ENCODE measurements around the gene AUNIP.

AUNIP gene

DNA sequence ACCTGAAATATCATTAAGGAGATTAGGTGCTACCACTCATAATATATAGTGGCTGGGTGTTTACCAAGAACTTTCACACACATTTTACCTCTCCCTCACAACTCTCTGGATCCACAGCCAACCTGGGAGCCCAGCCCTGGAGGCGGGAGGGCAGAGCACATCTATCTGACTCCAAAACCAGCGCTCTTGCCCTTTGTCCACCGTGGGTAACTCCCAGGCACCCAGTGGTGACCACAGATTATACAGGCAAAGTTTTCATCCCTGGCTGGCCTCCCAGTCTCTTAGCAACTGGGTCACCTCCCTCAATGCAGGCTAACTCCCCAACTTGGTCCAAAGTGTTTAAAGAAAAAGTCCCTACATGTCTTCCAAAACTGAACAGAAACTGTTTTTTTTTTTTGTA, 13.9 kb upstream of the AUNIP start:
- no peak overlapping the region for H3K4me3 ChIP-seq (ENCODE audit: low read depth, low read length)
- no peaks in the 10 kb centered on the region for H3K36me3 ChIP-seq (ENCODE audit: control insufficient read depth, insufficient read depth, low read length)
- no peaks in the 10 kb centered on the region for H3K27me3 ChIP-seq (ENCODE audit: control insufficient read depth, insufficient read depth, low read length)
- H3K9ac ChIP-seq = no peak overlapping the region
- TF ChIP-seq, protein P1, sequence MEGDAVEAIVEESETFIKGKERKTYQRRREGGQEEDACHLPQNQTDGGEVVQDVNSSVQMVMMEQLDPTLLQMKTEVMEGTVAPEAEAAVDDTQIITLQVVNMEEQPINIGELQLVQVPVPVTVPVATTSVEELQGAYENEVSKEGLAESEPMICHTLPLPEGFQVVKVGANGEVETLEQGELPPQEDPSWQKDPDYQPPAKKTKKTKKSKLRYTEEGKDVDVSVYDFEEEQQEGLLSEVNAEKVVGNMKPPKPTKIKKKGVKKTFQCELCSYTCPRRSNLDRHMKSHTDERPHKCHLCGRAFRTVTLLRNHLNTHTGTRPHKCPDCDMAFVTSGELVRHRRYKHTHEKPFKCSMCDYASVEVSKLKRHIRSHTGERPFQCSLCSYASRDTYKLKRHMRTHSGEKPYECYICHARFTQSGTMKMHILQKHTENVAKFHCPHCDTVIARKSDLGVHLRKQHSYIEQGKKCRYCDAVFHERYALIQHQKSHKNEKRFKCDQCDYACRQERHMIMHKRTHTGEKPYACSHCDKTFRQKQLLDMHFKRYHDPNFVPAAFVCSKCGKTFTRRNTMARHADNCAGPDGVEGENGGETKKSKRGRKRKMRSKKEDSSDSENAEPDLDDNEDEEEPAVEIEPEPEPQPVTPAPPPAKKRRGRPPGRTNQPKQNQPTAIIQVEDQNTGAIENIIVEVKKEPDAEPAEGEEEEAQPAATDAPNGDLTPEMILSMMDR (IDR thresholded peaks at IDR 0.05) = no peak
- no peaks in the 10 kb centered on the region for H3K9me3 ChIP-seq (ENCODE audit: control insufficient read depth, low read length)
- no peak overlapping the region for H3K4me2 ChIP-seq (ENCODE audit: low read length)
- no peak overlapping the region for H3K27ac ChIP-seq
- no peaks in the 10 kb centered on the region for H3K79me2 ChIP-seq
- no peak overlapping the region for H2AFZ ChIP-seq
- peaks cover 7% of the 10 kb centered on the region for H3K4me1 ChIP-seq

DNA sequence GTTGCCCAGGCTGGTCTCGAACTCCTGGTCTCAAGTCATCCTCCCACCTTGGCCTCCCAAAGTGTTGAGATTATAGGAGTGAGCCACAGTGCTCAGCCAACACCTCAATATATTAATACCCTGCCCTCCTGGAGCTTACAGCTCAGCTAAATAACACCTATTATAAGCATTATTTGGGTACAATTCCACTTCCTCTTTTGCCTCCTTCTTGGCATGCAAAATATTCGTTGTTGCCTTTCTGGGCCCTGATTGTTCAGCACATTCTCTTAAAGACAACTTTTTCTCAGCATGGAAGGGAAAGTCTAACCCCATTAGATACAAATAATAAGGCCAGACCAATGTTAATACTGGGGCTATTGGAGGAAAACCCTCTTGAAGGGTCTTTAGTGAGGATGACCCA, 13.5 kb upstream of the AUNIP start:
- Histone ChIP-seq H3K27me3 (ENCODE audit: control insufficient read depth, insufficient read depth, low read length) (no peaks in the 10 kb centered on the region), H3K4me1 (peaks cover 7% of the 10 kb centered on the region), H3K4me3 (ENCODE audit: low read depth, low read length) (no peak overlapping the region), H3K9ac (no peak overlapping the region), H3K27ac (no peak overlapping the region), H2AFZ (no peak overlapping the region), H3K4me2 (ENCODE audit: low read length) (no peak overlapping the region), H3K36me3 (ENCODE audit: control insufficient read depth, insufficient read depth, low read length) (no peaks in the 10 kb centered on the region), H3K79me2 (no peaks in the 10 kb centered on the region), H3K9me3 (ENCODE audit: control insufficient read depth, low read length) (no peaks in the 10 kb centered on the region)
- TF ChIP-seq, protein P1 (IDR thresholded peaks at IDR 0.05) = no peak

DNA sequence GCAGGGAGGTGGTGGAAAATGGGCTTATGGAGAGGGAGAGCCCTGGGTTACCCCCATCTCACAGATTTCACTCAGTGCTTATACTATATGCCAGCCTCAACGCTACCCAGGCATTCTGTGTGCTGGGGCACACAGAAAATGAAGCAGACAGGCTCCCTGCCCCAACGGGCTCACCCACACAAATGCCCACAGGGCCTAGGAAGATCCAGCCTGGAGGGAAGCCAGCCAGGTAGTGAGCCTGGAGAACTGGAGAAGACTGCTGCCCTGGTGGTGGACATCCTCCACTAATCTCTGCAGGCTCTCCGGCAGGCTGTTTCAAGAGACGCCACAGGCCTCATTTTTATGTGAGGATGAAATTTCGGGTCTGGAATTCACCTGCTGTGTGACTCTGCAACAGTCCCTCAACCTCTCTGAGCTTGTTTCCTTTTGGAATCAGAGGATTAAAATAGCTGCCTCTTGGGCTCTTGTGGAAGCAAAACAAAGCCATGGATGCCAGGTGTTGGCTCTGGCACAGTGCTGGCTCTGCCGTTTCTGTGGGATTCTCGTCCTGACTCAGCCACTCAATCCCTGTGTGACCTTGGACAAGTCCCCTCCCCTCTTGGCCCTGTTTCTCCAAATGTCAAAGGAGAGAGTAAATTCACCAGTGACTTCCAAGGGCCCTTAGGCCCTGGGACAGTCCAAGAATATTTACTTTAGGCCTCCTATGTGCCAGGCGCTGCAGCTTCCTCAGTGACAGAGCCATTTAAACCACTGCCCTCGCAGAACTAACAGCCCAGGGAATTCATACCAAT, 12.6 kb upstream of the AUNIP start:
- no peaks in the 10 kb centered on the region for H3K36me3 ChIP-seq (ENCODE audit: control insufficient read depth, insufficient read depth, low read length)
- no peaks in the 10 kb centered on the region for H3K9me3 ChIP-seq (ENCODE audit: control insufficient read depth, low read length)
- H3K4me1 ChIP-seq = peaks cover 7% of the 10 kb centered on the region
- H3K4me2 ChIP-seq (ENCODE audit: low read length) = peak overlapping the region; percentile 30
- TF ChIP-seq, protein P1 (IDR thresholded peaks at IDR 0.05) = no peak
- no peaks in the 10 kb centered on the region for H3K27me3 ChIP-seq (ENCODE audit: control insufficient read depth, insufficient read depth, low read length)
- no peaks in the 10 kb centered on the region for H3K79me2 ChIP-seq
- H2AFZ ChIP-seq = no peak overlapping the region
- H3K27ac ChIP-seq = no peak overlapping the region
- no peak overlapping the region for H3K4me3 ChIP-seq (ENCODE audit: low read depth, low read length)
- no peak overlapping the region for H3K9ac ChIP-seq

DNA sequence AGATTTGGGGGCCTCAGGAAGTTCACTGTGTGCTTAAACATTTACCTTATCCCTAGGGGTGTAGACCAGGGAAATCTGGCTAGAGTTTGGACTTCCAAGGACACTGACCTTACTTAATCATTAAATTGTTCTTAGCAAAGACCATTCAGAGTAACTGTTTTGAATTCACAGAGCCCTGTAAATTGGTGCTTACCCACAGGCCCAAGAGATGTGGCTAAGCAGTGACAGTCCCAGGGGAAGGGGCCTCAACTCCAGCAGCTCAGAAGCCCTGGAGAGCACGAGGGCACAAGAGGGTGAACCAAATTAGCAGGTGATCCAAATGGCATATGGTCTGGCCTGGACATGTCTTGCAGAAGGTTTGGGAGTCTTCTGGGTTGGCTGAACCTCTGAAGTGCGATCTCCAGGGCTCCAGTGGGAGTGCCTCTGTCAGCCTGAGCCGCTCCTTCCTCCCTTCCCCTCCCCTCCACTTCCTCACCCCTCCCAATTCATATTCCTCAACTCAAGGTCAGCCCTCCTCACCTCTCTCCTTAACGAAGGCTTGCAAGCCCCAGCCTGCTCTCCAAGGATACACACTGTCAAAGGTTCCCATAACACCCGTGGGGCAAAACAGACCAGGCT, 11.9 kb upstream of the AUNIP start:
- Histone ChIP-seq H3K4me2 (ENCODE audit: low read length) (peak overlapping the region; percentile 30), H3K4me1 (peaks cover 7% of the 10 kb centered on the region), H3K27me3 (ENCODE audit: control insufficient read depth, insufficient read depth, low read length) (no peaks in the 10 kb centered on the region), H3K4me3 (ENCODE audit: low read depth, low read length) (no peak overlapping the region), H3K36me3 (ENCODE audit: control insufficient read depth, insufficient read depth, low read length) (no peaks in the 10 kb centered on the region), H3K27ac (no peak overlapping the region), H3K9ac (no peak overlapping the region), H3K9me3 (ENCODE audit: control insufficient read depth, low read length) (no peaks in the 10 kb centered on the region), H2AFZ (no peak overlapping the region), H3K79me2 (no peaks in the 10 kb centered on the region)
- TF ChIP-seq, protein P1 (IDR thresholded peaks at IDR 0.05) = no peak

Measured in parathyroid adenoma (tissue), 2 donors.